ENCODE measurements around the gene SERF2. TPM values are rescaled to one million over a fixed set of nuclear protein-coding genes. Genes with fewer than 3 reads are reported as not detected.
A peak's percentile ranks its signal among the peaks of the same experiment; 100 is the strongest.

The SERF2 gene
- total and polyA plus RNA-seq, 2 of the 13 experiments (the other 11 are each of a cell fraction or from before 2014, with no cell fraction given), result 811 to 1,257 TPM

GRCh38 chr15:43777267-43777914 is 14.7 kb upstream of the SERF2 start (continued):
- TF ChIP-seq TBX2 (CRISPR knock-in tag; IDR thresholded peaks at IDR 0.05; ENCODE audit: borderline replicate concordance) (no peak; the same call in 1 of the 2 replicates), POLR2G (IDR thresholded peaks at IDR 0.05; ENCODE audit: low read depth, low read length) (peak; percentile 55), ZNF567 (CRISPR knock-in tag; IDR thresholded peaks at IDR 0.05; ENCODE audit: borderline replicate concordance) (no peak), MXD1 (CRISPR knock-in tag; IDR thresholded peaks at IDR 0.05) (no peak), ZNF891 (CRISPR knock-in tag; IDR thresholded peaks at IDR 0.05) (peak; percentile 71), HNRNPLL (IDR thresholded peaks at IDR 0.05; ENCODE audit: low read depth, low read length, poor library complexity, severe bottlenecking) (peak; percentile 47), ARNTL (CRISPR knock-in tag; IDR thresholded peaks at IDR 0.05) (peak; percentile 80), ZNF550 (CRISPR knock-in tag; IDR thresholded peaks at IDR 0.05; ENCODE audit: borderline replicate concordance) (no peak), JUND (CRISPR knock-in tag; IDR thresholded peaks at IDR 0.05) (no peak), ZNF747 (CRISPR knock-in tag; IDR thresholded peaks at IDR 0.05; ENCODE audit: borderline replicate concordance) (no peak), ZNF746 (CRISPR knock-in tag; IDR thresholded peaks at IDR 0.05) (peak; percentile 82; the same call in 1 of the 2 replicates), ATF1 (CRISPR knock-in tag; IDR thresholded peaks at IDR 0.05) (no peak), TCF7 (IDR thresholded peaks at IDR 0.05; ENCODE audit: low read depth) (no peak), ZNF333 (CRISPR knock-in tag; IDR thresholded peaks at IDR 0.05; ENCODE audit: borderline replicate concordance) (no peak), ZMYM4 (CRISPR knock-in tag; IDR thresholded peaks at IDR 0.05) (peak; percentile 48; the same call in 1 of the 2 replicates), NKX3-1 (CRISPR knock-in tag; IDR thresholded peaks at IDR 0.05) (0 out of 2 replicates have a peak, but pooled peaks have one; percentile 21), ZNF879 (CRISPR knock-in tag; IDR thresholded peaks at IDR 0.05) (peak; percentile 81; the same call in 1 of the 2 replicates), MEIS2 (CRISPR knock-in tag; IDR thresholded peaks at IDR 0.05) (0 out of 2 replicates have a peak, but pooled peaks have one; percentile 41), ZNF543 (CRISPR knock-in tag; IDR thresholded peaks at IDR 0.05) (peak; percentile 91), ATM (IDR thresholded peaks at IDR 0.05; ENCODE audit: borderline replicate concordance) (no peak), CBFB (CRISPR knock-in tag; IDR thresholded peaks at IDR 0.05) (peak; percentile 56; the same call in 1 of the 2 replicates), MAZ (IDR thresholded peaks at IDR 0.05; ENCODE audit: borderline replicate concordance, low read depth, low read length) (peak; percentile 4; the same call in 1 of the 2 replicates), MAZ (CRISPR knock-in tag; IDR thresholded peaks at IDR 0.05; ENCODE audit: low read depth) (no peak), ZNF766 (CRISPR knock-in tag; IDR thresholded peaks at IDR 0.05; ENCODE audit: borderline replicate concordance) (no peak), TAF1 (CRISPR knock-in tag; IDR thresholded peaks at IDR 0.05) (peak; percentile 47), ZNF557 (CRISPR knock-in tag; IDR thresholded peaks at IDR 0.05) (peak; percentile 12; the same call in 1 of the 2 replicates), ZFP1 (CRISPR knock-in tag; IDR thresholded peaks at IDR 0.05) (no peak), ZNF616 (CRISPR knock-in tag; IDR thresholded peaks at IDR 0.05; ENCODE audit: low read depth) (0 out of 2 replicates have a peak, but pooled peaks have one; percentile 68), PAWR (CRISPR knock-in tag; IDR thresholded peaks at IDR 0.05; ENCODE audit: borderline replicate concordance) (peak; percentile 70; the same call in 1 of the 2 replicates), MYC (CRISPR knock-in tag; IDR thresholded peaks at IDR 0.05; ENCODE audit: borderline replicate concordance) (peak; percentile 67; the same call in 1 of the 2 replicates)
- TF ChIP-seq, protein P1, sequence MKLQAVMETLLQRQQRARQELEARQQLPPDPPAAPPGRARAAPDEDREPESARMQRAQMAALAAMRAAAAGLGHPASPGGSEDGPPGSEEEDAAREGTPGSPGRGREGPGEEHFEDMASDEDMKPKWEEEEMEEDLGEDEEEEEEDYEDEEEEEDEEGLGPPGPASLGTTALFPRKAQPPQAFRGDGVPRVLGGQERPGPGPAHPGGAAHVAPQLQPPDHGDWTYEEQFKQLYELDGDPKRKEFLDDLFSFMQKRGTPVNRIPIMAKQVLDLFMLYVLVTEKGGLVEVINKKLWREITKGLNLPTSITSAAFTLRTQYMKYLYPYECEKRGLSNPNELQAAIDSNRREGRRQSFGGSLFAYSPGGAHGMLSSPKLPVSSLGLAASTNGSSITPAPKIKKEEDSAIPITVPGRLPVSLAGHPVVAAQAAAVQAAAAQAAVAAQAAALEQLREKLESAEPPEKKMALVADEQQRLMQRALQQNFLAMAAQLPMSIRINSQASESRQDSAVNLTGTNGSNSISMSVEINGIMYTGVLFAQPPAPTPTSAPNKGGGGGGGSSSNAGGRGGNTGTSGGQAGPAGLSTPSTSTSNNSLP (IDR thresholded peaks at IDR 0.05; ENCODE audit: low read depth, low read length), result no peak

All from HepG2 (cell line).